Measurements from ENCODE around the gene RFX3. TPM values are rescaled to one million over a fixed set of nuclear protein-coding genes. Genes with fewer than 3 reads are reported as not detected.

Gene RFX3
- total RNA-seq, 1 donor from 2014 or later, result 1.6 TPM

- DNase-seq (ENCODE audit: low read depth) (no peak), FAIRE-seq (no peak)
- H3K4me3 ChIP-seq (ENCODE audit: low read depth, low read length), result no peak overlapping the region
- TF ChIP-seq CTCF (IDR thresholded peaks at IDR 0.05; ENCODE audit: insufficient read depth, low read length, severe bottlenecking), result no peak
- H3K27me3 ChIP-seq (ENCODE audit: control insufficient read depth, insufficient read depth, low read length), result no peaks in the 10 kb centered on the region
- no peaks in the 10 kb centered on the region for H3K36me3 ChIP-seq (ENCODE audit: control insufficient read depth, insufficient read depth, low read length)
These were observed 92.7 kb downstream of the RFX3 start for GRCh38 chr9:3433066-3433465.

- DNase-seq (ENCODE audit: low read depth) (no peak), FAIRE-seq (no peak)
- no peak for TF ChIP-seq CTCF (IDR thresholded peaks at IDR 0.05; ENCODE audit: insufficient read depth, low read length, severe bottlenecking)
- Histone ChIP-seq H3K36me3 (ENCODE audit: control insufficient read depth, insufficient read depth, low read length) (no peaks in the 10 kb centered on the region), H3K4me3 (ENCODE audit: low read depth, low read length) (no peak overlapping the region), H3K27me3 (ENCODE audit: control insufficient read depth, insufficient read depth, low read length) (no peaks in the 10 kb centered on the region)
These were observed 93.9 kb downstream of the RFX3 start for GRCh38 chr9:3431890-3432289.

- no peak overlapping the region for H3K4me3 ChIP-seq (ENCODE audit: low read depth, low read length)
- H3K27me3 ChIP-seq (ENCODE audit: control insufficient read depth, insufficient read depth, low read length), result no peaks in the 10 kb centered on the region
- FAIRE-seq (no peak), DNase-seq (ENCODE audit: low read depth) (no peak)
- no peak for TF ChIP-seq CTCF (IDR thresholded peaks at IDR 0.05; ENCODE audit: insufficient read depth, low read length, severe bottlenecking)
- H3K36me3 ChIP-seq (ENCODE audit: control insufficient read depth, insufficient read depth, low read length), result no peaks in the 10 kb centered on the region
These were observed 105.9 kb downstream of the RFX3 start for GRCh38 chr9:3419893-3420292.

GRCh38 chr9:3415906-3416305 lies 109.9 kb downstream of the RFX3 start:
- FAIRE-seq (no peak), DNase-seq (ENCODE audit: low read depth) (no peak)
- Histone ChIP-seq H3K4me3 (ENCODE audit: low read depth, low read length) (no peak overlapping the region), H3K36me3 (ENCODE audit: control insufficient read depth, insufficient read depth, low read length) (no peaks in the 10 kb centered on the region), H3K27me3 (ENCODE audit: control insufficient read depth, insufficient read depth, low read length) (no peaks in the 10 kb centered on the region)
- no peak for TF ChIP-seq CTCF (IDR thresholded peaks at IDR 0.05; ENCODE audit: insufficient read depth, low read length, severe bottlenecking)

GRCh38 chr9:3413984-3414383 lies 111.8 kb downstream of the RFX3 start:
- Histone ChIP-seq H3K36me3 (ENCODE audit: control insufficient read depth, insufficient read depth, low read length) (no peaks in the 10 kb centered on the region), H3K27me3 (ENCODE audit: control insufficient read depth, insufficient read depth, low read length) (no peaks in the 10 kb centered on the region), H3K4me3 (ENCODE audit: low read depth, low read length) (no peak overlapping the region)
- DNase-seq (ENCODE audit: low read depth), result no peak
- TF ChIP-seq CTCF (IDR thresholded peaks at IDR 0.05; ENCODE audit: insufficient read depth, low read length, severe bottlenecking), result no peak
- no peak for FAIRE-seq

- Histone ChIP-seq H3K36me3 (ENCODE audit: control insufficient read depth, insufficient read depth, low read length) (no peaks in the 10 kb centered on the region), H3K4me3 (ENCODE audit: low read depth, low read length) (no peak overlapping the region), H3K27me3 (ENCODE audit: control insufficient read depth, insufficient read depth, low read length) (no peaks in the 10 kb centered on the region)
- no peak for DNase-seq (ENCODE audit: low read depth)
- FAIRE-seq, result no peak
- TF ChIP-seq CTCF (IDR thresholded peaks at IDR 0.05; ENCODE audit: insufficient read depth, low read length, severe bottlenecking), result no peak
These were observed 115.3 kb downstream of the RFX3 start for GRCh38 chr9:3410461-3410860.

Data from bronchial epithelial cell (primary cell).